ENCODE measurements around the gene CRYGN.

The CRYGN gene

DNA sequence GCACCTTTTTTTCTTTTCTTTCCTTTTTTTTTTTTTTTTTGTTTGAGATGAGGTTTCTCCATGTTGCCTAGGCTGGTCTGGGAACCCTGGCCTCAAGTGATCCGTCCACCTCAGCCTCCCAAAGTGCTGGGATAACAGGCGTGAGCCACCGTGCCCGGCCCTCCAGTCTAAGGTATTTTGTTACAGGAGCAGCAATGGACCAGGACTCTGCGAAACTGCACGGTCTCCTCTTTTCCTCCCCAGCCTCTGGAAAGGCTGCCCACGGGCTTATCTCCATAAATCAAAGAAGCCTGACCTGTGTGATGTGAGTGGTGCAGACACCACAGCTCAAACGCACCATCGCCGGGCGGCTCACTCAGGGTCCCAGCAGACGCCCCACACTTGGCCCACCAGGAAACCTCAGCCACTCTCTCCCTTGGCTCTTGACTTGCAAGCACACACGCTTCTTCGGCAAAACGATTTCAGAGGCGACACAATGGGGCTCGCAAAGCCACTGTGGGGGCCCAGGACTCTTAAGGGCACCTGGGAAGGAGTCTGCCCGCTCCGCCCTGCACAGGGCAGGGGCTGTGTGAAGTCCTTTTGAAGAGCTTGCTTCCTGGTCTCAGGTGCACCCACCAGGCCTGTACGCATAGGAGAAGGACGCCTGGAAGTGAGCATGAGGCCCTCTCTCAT is 50.7 kb downstream of the CRYGN start:
- no peak for DNase-seq

DNA sequence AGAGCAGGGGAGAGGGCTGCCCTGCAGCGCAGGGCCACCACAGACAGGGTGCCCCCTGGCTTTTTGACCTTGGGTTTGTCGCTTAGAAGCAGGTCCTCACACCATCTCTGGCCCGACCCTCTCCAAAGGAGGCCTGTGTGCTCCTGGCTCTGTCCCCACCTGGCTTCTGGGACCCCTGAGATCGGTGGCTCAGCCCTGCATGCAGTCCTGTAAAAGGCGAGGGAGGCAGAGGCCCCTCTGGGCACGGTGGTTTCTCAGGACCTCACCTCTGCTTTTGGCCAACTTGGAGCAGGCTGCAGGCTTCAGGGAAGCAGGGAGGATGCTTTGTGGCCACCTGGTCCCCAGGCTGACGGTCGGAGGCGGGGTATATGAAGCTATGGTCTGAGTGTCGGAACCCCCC is 51.5 kb downstream of the CRYGN start:
- no peak for DNase-seq

DNA sequence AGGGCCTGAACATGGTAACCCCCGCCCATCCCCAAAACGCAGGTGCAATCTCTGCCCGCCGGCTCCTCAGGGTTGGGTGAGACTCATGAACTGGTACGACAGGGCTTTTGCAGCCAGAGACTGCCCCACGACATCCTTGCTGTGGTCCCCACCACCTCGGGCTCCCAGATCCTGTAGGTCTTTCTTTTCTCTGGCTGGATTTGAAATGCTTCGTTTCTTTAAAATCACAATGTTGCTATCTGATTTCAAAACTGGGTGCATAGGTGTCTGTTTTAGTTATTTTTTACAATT is 52.0 kb downstream of the CRYGN start:
- no peak for DNase-seq

DNA sequence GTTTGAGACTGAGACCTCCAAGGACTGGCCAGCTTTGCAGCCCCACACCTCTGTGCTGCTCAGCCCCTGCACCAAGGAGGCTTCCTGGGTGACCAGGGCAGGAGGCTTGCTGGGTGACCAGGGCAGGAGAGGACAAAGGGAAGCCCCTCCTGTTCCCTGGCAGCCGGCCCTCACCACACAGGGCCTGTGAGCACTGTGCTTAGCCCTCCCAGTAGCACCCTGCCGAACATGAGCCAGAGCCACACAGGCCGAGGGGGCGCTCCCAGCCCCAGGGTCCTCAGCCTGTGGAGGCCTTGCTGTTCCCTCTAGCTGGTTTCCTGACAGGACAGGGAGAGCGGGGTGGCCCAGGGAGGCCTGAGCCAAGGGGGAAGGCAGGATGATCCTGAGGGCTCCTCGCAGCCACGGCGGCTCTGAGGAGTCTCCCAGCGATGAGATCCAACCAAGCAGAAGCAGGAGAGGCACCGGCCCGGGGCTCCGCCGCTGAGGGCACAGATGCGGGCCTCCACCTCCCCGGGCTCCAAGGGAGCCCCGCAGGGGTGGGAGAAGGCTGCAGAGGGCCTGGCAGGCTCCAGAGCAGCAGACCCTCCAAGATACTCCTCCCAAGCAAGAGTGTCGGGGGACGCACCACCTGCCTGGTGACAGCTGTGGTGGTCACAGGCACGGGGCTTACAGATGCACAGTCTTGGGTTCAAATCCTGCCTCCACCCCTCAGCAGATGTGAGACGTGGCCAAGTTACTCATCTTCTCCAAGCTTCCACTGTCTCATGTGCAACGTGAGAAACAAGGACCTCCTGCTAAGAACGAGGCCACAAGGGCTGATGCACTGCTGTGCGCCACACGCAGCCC is 52.6 kb downstream of the CRYGN start:
- DNase-seq, result no peak

DNA sequence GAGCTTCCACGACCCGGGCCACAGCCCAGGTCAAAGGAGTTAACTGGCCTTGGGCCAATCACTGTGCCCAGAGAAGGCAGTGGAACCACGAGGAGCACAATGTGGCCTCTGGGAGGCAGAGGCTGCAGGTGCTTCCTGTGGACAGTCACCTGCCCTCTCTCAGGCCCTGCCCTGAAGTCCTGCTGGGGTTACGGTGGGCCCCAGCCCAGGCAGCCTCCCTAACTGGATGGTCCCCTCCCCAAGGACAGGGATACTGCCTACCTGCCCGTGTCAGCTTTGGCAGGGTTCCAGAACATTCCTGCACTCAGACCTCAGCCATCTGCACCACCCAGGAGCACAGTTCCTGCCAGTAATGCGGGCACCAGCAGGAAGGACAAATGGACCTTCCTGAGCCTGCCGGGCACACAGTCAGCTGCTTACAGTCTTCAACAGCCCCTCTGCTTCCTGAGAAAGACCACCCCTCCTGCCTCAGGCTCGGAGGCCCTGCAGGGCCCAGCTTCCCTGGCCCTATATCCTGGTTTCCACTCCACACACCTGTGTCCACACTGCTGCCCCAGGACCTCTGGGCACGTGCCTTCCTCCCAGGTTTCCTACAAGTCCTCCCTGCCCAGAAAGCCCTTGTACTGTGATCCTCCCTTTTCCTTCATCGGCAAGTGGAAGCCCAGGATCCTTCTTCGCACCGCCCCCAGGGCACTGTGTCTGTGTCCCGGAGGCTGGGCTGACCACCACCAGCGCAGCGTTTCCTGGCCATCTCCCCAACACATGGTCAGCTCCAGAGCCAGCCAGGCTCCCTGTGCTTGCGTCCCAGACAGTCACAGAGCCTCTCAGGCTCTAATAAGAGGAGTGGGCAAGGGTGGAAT is 53.4 kb downstream of the CRYGN start:
- DNase-seq, result no peak

DNA sequence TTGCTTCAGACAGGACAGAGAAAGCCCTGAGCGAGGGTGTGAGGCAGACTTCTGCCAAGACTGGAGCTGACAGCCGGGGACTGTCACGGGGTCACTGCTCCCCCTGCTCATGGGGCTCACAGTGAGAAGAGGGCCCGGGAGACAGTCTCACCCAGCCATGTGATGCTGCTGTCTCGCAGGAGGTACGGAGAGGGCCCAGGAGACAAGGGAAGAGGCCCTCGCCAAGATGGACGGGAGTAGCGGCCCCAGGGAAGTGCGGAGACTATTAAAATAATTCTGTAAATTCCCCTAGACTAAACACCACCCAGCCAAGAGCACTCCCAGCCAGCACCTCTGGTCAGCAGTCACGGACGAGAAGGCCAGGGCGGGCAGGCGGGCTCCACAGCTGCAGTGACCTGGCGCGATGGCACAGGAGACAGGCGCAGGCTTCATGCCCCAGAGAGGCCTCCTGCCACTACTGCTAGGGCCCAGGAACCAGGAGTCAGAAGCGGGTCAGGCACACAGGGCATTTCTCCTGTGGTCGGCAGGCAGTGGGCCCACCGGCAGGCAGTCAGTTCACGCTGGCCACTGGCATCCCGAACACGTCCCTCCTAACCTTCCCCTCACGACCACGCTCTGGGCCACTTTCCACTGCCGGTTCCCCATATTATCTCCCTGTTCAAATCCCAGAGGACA is 54.2 kb downstream of the CRYGN start:
- DNase-seq, result no peak

DNA sequence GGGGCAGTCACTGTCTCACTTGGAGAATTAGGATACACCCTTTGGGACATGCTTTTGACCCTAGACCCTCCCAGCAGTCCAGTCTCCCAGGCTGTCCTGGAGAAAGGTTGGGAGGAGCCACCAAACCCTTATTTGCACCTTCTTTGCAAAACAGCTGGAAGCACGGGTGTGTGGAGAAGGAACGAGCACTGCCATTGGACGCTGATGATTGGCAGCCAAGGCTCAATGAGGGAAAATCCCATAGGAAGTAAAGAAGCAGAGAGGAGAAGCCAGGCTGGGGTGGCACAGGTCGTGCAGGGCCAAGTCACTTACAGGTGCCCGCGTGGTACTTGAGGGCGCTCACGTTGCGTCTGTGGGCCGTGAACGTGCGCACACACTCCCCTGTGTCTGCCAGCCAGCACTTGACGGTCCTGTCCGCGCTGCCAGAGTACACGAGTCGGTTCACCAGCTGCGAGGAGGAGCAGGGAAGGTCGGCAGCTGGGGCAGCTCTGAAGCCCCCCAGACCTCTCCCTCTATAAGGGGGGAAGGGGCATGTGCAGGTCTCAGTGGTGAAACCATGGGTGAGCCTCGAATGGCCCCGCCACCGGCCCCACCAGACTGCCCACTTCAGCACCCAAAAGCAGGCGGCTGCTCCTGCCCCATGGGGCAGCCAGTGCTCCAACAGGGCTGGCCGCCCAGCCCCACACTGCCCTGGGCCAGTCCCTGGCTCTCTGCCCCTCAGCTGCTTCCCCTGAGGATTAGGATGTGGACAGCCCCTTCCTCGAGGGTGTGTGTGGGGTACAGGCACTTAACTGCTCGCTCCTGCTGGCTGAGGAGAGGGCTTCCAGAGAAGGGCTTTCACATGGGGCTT is 54.9 kb downstream of the CRYGN start:
- no peak for DNase-seq

DNA sequence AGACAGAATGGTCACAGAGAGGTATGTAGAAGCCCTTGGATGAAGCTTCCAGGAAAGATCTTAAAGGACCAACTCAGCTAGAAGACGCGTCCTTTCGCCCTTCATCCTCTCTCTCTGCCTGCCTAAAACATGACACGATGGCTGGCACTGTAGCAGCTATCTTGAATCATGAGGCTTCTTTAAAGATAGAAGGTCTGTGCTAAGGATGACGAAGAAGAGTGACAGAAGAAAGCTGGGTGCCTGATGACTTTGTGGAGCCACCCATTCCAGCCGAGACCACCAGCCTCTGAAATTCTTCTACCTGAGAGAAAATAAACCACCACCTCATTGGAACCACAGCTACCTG is 55.6 kb downstream of the CRYGN start:
- DNase-seq, result no peak

DNA sequence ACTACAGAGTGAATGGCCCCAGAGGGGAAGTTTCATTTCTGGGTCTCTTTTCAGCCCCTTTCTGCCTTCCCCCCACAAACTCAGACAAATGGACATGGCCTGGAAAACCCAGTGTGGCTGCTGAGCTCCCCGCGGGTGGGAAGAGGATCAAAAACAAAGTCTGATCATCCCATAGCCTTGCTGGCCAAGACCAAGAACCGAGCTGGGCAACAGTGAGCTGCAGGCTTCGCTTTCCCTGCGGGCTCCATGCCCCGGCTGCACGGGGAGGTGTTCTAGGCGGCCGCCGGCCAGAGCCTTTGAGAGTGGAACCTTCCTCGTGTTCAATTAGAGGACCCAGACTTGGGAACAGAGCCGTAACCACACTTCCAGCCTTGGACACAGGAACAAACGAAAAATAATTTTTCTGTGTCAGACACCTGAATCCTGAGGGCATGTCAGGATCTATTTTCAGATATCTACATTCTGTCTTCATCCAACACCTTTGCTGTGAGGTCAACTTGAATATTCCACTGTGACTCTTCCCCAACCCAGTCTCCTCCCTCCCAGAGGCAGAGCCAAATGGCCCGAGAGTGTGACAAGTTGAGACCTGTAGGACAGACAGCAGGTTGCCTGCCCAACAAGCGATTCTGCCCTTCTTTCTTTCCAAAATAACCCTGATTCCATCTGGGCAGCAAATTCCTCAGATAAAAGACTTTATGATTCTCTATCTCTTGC is 56.1 kb downstream of the CRYGN start:
- DNase-seq, result no peak

DNA sequence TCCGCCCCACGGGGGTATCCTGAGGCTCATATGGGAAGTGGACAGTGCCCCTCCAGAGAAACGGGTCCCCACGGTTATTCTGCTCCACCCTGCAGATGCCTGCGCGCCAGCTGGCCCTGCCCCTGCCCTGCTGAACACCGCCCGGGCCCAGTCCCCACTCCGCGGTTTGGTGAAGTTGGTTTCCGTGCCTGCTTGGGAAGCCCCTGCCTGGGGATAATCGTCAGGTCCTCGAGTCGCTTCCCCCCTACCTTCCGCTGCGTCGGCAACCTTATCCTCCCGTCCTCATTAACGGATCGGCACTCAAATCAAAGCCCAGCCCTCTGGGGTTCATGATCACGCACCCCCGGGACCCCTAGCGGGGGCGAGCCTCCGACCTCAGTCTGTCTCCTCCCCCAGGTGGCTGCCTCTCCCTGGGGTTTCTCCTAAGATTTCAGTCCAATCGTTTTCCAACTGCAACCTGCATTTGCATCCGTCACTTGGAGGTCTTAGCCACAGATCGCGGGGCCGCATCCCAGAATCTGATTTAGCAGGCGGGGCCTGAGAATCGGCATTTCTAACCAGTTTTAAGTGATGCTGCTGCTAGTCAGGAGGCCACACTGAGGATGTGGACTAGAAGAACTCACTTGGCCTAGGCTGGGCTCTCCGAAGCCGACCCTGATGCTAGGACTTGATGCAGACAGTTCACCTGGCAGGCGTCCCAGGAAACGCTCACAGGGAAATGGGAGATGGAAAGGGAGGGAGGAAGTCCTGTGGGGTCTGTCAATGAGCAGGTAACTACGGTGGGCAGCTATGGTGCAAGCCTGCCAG is 57.7 kb downstream of the CRYGN start:
- DNase-seq, result peak; percentile 42

DNA sequence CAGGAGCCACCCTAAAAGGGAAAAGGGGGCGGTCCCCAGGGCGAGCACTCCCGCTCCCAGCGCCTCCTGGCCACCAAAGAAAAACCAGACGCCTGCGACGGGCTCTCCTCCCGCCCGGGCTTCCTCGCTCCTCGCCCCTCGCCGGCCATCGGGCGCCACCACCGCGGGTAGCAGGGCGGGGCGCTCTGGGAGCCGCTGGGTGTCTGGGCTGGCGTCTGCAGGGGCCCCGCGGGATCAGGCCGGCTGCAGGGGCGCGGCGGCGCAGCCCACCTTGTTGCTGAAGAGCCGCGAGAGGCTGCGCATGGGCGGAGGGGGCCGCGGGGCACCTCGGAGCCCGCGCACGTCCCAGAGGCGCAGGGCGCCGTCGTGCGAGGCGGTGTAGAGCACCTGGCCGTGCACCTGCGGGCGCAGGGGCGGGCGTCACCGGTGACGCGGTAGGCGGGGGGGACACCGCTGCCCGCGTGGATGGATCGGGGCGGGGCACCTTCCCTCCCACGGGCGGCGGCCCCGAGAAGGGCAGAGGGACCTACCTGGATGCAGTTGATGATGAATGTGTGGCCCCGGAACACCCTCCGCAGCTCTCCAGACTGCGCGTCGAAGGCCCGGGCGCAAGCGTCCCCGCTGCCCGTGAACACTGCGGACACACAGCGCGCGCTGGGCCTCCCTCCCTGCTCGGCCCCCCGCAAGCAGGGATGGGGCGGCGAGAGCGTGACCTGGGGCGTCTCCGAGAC is 58.4 kb downstream of the CRYGN start:
- DNase-seq, result no peak

DNA sequence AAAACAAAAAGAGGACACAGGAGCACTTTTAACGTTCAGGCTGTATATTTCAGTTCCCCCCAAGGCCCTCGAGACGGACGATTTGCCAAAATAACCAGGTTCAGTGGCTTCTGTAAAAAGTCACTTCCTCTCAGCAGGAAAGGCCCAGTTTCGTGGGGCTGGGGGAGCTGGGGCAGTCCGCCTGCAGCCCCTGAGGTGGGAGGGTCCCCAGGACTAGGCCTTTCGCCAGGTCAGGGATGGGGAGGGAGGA is 58.9 kb downstream of the CRYGN start:
- no peak for DNase-seq

DNA sequence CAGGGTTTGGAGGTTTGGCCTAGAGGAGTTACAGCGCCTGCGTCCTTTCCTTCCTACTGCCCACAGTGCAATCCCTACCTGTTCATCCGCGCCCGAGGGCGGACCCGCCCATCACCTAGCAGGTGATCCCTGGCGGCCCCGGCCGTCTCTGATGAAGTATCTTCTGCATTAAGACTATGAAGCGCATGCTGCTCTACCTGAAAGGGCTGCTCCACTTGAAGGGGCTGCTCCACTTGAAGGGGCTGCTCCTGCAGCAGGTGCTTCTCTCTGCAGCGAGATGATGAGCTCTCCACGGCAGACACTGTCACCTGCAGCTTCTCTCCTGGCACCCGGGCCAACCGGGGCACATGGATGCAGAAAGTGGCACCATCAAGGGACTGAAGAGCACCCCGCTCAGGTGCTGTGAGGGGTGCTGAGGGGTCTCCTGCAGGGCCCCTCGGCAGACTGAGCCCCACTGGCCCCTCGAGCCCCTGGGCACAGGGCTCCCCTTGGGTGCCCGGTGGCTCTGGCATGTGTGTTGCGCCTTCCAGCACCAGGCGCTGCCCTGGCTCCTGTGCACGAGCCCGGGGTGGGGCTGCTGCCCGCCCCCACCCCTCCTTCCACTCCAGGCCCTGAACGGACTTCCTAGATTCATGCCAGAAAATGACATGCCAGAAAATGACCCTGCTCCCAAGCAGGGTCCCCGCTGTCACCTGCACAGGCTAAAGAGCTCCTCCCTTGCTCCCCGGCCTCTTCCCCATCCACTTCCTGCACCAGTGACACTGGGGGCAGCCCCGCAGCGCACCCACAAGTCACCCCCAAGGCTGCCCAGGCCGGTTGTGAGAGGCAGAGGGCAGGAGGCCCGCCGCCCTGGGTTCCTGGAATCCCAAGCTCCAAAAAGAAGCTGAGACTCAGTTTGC is 59.5 kb downstream of the CRYGN start:
- DNase-seq, result no peak

DNA sequence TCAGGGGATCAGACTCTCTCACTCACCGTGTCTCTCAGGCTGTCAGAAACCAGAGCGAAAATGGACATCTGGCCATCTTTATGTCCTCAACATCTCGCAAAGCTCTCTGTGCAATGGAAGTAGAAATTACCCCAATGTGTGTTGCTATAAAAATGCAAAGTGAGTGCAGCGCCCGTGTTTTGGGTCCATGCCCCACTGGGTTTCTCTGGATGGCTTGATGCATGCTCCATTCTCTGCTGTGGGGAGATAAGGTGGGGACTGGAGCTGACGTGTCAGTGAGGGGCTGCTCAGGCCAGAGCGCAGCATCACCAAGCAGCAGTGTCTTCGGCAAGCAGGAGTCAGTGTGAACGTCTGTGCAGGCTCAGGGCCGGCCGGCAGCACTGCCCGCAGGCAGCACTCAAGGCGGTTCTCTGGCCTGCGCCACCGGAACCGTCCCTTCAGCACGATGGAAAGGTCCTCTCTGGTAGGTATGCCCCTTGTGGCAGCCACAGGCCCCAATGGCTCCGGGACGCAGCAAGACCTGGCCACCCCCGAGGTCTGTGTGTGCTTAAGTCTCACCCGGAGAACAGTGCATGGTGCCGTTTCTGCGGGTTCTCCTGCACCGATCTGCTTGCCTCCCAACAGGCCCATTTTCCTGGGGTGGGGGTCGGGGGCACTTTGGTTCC is 60.3 kb downstream of the CRYGN start:
- DNase-seq, result no peak

DNA sequence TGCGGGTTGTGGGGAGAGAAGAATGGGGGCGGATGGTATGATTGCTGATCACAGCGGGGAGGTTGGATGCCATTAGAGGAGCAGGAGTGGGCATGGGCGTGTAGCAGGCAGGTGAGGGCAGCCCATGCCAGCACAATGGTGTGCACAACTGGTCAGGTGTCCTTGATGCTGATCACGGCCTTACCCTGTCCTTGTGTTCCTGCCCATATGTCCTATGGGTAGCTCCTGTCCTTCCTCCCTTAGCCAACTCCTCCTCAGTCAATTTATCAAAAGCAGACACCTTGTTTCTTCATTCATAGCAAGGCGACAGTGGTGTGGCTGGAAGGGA is 60.8 kb downstream of the CRYGN start:
- DNase-seq, result no peak

Data from NCI-H2029 treated with DMSO at 0.1 percent for 48 hours (cell line).